AG04449 (cell line): Measurements from ENCODE around the gene CAMK2A.

Source experiments
- CTCF ChIA-PET: fragments of 350-600 bp; formaldehyde crosslinking; extraction: SDS; loops from one replicate; lab custom pipeline; 2021; ENCODE audit warnings: antibody characterized with exemption; lab: Yijun Ruan, JAX
- POLR2A ChIA-PET: fragments of 400-600, 350-600 bp; formaldehyde crosslinking; extraction: SDS; loops from one replicate; lab custom pipeline; 2020; ENCODE audit warnings: antibody characterized with exemption, inconsistent platforms; lab: Yijun Ruan, JAX
- DNase-seq: peaks from one replicate; pipeline ENCODE4 v3.0.0-alpha.2; 2010; ENCODE audit warnings: low read depth, low spot score
- H3K4me3 ChIP-seq: 2 replicates; pipeline ENCODE4 v1.5.1; 2011; ENCODE audit warnings: low read depth, mild to moderate bottlenecking, control low read depth, low read length
- TF ChIP-seq, protein P1 (sequence below): IDR thresholded peaks from one replicate; pipeline ENCODE4 v1.5.1; 2011; ENCODE audit warnings: mild to moderate bottlenecking, moderate library complexity, low read length, control low read depth, inconsistent platforms; ENCODE audit not compliant: insufficient read depth; ENCODE audit errors: missing control alignments

Gene CAMK2A

DNA sequence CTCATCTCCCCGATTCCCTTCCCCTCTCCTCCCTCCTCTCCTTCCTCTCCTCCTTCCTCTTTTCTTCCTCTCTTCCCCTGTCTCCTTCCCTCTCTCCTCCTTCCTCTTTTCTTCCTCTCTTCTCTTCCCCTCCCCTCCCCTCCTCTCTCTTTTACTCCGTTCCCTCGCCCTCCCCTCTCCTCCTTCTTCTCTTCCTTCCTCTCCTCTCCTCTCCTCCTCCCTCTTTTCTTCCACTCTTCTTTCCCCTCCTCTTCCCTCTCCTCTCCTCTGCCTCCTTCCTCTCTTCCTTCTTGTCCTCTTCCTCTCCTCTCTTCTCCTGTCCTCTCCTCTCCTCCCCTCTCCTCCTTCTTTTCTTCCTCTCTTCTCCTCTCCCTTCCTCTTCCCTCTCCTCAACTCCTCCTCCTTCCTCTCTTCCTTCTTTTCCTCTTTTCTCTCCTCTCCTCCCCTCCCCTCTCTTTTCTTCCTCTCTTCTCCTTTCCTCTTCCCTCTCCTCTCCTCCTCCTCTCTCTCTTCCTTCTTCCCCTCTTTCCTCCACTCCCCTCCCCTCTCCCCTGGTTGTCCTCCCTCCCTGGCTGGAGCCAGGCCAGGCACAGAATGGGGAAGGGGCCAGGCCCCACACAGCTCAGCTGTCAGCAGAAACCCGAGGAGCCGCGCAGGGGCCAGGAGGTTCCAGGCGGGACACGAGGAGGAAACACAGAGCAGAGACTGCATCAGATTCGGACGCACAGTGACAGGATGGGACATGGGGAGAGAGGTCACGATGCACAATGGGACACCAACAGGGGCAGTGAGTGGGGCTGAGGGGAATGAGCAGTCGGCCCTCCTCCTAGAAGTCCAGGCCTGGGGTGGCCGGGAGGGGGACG lies 48.0 kb downstream of the CAMK2A start:
- TF ChIP-seq, protein P1, sequence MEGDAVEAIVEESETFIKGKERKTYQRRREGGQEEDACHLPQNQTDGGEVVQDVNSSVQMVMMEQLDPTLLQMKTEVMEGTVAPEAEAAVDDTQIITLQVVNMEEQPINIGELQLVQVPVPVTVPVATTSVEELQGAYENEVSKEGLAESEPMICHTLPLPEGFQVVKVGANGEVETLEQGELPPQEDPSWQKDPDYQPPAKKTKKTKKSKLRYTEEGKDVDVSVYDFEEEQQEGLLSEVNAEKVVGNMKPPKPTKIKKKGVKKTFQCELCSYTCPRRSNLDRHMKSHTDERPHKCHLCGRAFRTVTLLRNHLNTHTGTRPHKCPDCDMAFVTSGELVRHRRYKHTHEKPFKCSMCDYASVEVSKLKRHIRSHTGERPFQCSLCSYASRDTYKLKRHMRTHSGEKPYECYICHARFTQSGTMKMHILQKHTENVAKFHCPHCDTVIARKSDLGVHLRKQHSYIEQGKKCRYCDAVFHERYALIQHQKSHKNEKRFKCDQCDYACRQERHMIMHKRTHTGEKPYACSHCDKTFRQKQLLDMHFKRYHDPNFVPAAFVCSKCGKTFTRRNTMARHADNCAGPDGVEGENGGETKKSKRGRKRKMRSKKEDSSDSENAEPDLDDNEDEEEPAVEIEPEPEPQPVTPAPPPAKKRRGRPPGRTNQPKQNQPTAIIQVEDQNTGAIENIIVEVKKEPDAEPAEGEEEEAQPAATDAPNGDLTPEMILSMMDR, result no peak
- CTCF ChIA-PET, result interaction anchor here (1.1 kb wide), 1 partner anchor 8 kb away, joined by 3 read pairs; no protein-coding TSS in a partner anchor
- DNase-seq, result no peak
- H3K4me3 ChIP-seq, result no peak overlapping the region
- POLR2A ChIA-PET, result no interaction called here

DNA sequence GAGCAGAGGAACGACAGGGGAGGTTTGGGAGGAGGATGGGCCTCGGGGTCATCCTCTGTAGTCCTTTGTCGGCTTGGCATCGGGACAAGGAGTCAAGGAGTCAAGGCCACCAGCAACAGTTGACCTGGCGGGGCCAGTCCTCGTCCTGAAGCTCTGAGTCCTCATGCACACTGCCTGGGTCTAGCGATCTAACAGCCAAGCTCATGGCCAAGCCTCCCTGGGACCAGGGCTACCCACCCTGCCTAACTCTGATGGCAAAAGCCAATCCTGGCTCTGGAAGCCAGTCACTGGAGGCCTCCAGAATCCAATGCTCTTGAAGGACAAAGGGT lies 49.8 kb downstream of the CAMK2A start:
- DNase-seq, result no peak
- H3K4me3 ChIP-seq, result no peak overlapping the region
- TF ChIP-seq, protein P1, result no peak
- POLR2A ChIA-PET, result no interaction called here
- CTCF ChIA-PET, result interaction anchor here (0.9 to 1.3 kb wide), 2 partner anchors 17 to 21 kb away, joined by 3 to 4 read pairs; no protein-coding TSS in a partner anchor

DNA sequence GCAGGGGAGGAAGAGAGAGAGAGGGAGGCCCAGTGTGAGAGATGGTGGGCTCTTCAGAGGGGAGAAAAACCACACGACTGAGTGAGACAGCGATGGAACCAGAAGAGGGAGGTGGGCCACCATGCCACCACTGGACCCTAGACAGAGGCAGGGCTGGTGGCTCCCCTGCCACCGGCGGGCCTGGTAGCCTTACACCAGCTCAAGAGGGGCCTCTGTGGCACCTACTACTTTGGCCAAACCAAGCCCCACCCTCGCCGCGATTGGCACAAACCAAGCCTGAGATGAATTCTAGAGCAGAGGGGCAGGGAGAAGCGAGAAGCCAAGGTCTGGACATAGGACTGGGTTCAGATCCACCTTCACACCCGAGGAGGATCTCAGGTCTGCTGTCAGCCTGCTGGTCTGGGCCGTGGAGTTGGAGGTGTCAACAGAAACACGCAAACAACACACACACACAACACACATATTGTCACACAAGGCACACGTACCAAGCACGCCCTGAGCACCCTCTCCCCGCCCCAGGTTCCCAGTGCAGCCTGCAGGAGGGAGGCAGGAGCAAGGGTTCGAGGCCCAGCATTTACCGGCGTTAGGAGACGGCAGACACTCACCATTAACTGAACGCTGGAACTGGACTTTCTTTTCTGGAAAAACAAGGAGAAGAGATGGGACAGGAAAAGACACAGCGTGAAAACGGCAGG lies 50.3 kb downstream of the CAMK2A start:
- DNase-seq, result no peak
- H3K4me3 ChIP-seq, result no peak overlapping the region
- ChIA-PET CTCF (no interaction called here), POLR2A (no interaction called here)
- TF ChIP-seq, protein P1, result no peak

DNA sequence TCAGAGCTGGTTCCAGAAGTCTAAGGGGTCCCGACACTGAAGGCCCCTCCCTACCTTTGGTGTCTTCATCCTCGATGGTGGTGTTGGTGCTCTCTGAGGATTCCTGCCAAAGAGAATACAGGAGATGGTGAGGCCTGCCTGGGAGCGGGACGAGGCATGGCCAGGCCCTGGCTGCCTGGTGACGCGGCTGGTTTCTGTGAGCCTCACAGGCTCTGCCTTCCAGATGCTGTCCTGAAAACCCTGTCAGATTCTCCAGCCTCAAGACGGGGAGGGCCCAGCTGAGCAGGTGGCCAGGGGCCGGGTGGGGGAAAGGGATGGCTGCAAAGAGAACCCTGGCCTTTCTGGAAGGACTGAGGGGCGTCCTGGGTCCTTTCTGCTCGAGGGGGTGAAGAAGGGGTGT lies 50.9 kb downstream of the CAMK2A start:
- no peak overlapping the region for H3K4me3 ChIP-seq
- DNase-seq, result no peak
- TF ChIP-seq, protein P1, result no peak
- CTCF ChIA-PET, result no interaction called here
- POLR2A ChIA-PET, result no interaction called here

DNA sequence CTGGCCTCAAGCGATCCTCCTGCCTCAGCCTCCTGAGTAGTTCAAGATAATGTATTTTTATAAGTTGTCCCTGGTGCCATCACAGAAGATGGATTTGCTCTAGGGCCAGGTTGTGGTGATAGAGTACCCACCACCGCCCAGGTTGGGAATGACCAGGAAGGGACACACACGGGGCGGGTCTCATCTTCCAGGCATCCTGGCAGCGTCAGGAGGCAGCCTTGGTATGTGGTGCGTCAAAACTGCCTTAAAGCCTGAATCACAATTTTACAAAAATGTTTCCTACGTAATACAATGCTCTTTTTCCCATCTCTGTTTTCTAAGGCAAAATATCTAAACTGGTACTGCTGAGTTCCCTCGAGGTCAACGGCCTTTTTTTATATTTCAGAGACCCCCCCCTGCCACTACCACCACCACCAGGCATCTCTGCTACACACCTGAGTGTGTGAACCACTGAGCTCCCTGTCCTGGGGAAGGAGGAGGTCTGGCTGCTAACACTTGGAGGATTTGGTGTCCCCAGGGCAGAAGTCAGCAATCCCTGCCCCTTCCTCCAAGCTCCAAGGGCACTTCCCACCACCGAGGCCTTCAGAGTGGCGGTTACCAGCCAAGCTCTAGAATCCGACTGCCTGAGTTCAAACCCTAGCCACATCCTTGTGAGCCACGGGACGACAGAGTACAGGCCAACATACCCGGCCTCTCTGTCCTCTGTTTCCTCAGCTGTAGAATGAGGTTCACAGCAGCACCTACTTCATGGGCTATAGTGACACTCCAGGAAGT lies 52.4 kb downstream of the CAMK2A start:
- ChIA-PET CTCF (no interaction called here), POLR2A (no interaction called here)
- TF ChIP-seq, protein P1, result no peak
- DNase-seq, result no peak
- no peak overlapping the region for H3K4me3 ChIP-seq
